ENCODE measurements around the gene CROCC2.

- no peak for TF ChIP-seq POLR2A (IDR thresholded peaks at IDR 0.05; ENCODE audit: low read depth, low read length)
- TF ChIP-seq POLR2AphosphoS5 (IDR thresholded peaks at IDR 0.05; ENCODE audit: low read depth, low read length): no peak
- TF ChIP-seq TAF1 (IDR thresholded peaks at IDR 0.05; ENCODE audit: borderline replicate concordance, low read depth, low read length): no peak
These were observed 103.1 kb downstream of the CROCC2 start for GRCh38 chr2:241009191-241009590.

Data from GM12892 (cell line).